Mucosa of descending colon (tissue), 3 donors: ENCODE results near the gene NCAPG. TPM values are rescaled to one million over a fixed set of nuclear protein-coding genes. Genes with fewer than 3 reads are reported as not detected.
"Not testable (repeated sequence)": the region's sequence is repeated elsewhere in the genome, so short reads cannot be mapped to it uniquely, and the experiment has no call there.

Experiments
- ATAC-seq: fragments of 200-7000 bp; cut with Tn5 transposase; one replicate; pipeline ENCODE4 v1.9.1; 2020; ENCODE audit warnings: mild to moderate bottlenecking, moderate library complexity
- DNase-seq, 3 donors: peaks; one replicate each; pipeline ENCODE4 v3.0.0-alpha.2; 2020
- H3K36me3 ChIP-seq: fragments of 200-600 bp; one replicate; pipeline ENCODE4 v1.8.0; 2021; ENCODE audit warnings: low read depth, mild to moderate bottlenecking
- H3K4me1 ChIP-seq: fragments of 200-600 bp; one replicate; pipeline ENCODE4 v1.8.0; 2021; ENCODE audit warnings: low read depth, mild to moderate bottlenecking
- H3K4me3 ChIP-seq: fragments of 200-600 bp; one replicate; pipeline ENCODE4 v1.8.0; 2021; ENCODE audit warnings: mild to moderate bottlenecking
- H3K9me3 ChIP-seq: fragments of 200-600 bp; one replicate; pipeline ENCODE4 v1.8.0; 2021; ENCODE audit warnings: mild to moderate bottlenecking
- intact Hi-C, 2 donors: fragments of 100-400 bp; cut with DNase I in 1 of 2; cut with micrococcal nuclease in 1 of 2; formaldehyde crosslinking; loops; one replicate each; pipeline versions ENCODE4 v1.11.0 to v1.11.1; 2022; cut with DNase I, micrococcal nuclease
- total RNA-seq, 3 donors: library from RNA; stranded (reverse); fragmentation: NEBNext Ultra II Directional in 2 of 3; extraction: Animal tissue kit (Norgen Biotek cat#: 25700) in 2 of 3; gene quantifications; one replicate each; pipeline versions ENCODE4 v1.2.1 to v1.2.4, GENCODE V29; 2021 to 2023
- TF ChIP-seq, protein P1 (sequence below): fragments of 200-600 bp; IDR thresholded peaks from one replicate; pipeline ENCODE4 v1.8.0; 2022; ENCODE audit warnings: antibody characterized with exemption, mild to moderate bottlenecking
- donor health status: DM: no; HTN: no; CAD: no; lungs with moderate emphysema.
- donor health status: DM: no; HTN: no; CAD: no.
- donor health status: DM: no; HTN: yes; CAD: no.

The NCAPG gene
- total RNA-seq, 3 donors from 2014 or later: 3.0 to 9.7 (median 3.4) TPM

DNA sequence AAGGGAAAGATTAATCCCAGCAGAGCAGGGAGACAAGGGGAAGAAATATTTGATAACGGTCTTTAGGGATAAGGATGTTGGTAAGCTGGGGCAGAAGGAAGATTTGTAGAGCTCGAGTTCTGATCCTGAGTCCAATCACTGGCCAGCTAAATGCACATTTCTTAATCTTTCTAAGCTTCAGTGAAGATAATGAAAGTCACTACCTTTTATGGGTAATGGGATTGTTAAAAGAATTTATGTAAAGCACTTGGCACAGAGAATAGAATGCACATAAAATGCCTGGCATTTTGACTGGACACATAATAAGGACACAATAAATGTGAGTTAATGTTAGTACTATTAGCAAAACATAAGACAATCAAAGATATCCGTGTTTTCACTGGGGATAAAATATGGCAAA is 43.3 kb downstream of the NCAPG start:
- Histone ChIP-seq H3K4me3 (no peak overlapping the region), H3K9me3 (no peaks in the 10 kb centered on the region), H3K4me1 (no peaks in the 10 kb centered on the region), H3K36me3 (no peaks in the 10 kb centered on the region)
- ATAC-seq: no peak
- intact Hi-C loops: no loop called here
- TF ChIP-seq, protein P1, sequence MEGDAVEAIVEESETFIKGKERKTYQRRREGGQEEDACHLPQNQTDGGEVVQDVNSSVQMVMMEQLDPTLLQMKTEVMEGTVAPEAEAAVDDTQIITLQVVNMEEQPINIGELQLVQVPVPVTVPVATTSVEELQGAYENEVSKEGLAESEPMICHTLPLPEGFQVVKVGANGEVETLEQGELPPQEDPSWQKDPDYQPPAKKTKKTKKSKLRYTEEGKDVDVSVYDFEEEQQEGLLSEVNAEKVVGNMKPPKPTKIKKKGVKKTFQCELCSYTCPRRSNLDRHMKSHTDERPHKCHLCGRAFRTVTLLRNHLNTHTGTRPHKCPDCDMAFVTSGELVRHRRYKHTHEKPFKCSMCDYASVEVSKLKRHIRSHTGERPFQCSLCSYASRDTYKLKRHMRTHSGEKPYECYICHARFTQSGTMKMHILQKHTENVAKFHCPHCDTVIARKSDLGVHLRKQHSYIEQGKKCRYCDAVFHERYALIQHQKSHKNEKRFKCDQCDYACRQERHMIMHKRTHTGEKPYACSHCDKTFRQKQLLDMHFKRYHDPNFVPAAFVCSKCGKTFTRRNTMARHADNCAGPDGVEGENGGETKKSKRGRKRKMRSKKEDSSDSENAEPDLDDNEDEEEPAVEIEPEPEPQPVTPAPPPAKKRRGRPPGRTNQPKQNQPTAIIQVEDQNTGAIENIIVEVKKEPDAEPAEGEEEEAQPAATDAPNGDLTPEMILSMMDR: no peak
- no peak for DNase-seq

DNA sequence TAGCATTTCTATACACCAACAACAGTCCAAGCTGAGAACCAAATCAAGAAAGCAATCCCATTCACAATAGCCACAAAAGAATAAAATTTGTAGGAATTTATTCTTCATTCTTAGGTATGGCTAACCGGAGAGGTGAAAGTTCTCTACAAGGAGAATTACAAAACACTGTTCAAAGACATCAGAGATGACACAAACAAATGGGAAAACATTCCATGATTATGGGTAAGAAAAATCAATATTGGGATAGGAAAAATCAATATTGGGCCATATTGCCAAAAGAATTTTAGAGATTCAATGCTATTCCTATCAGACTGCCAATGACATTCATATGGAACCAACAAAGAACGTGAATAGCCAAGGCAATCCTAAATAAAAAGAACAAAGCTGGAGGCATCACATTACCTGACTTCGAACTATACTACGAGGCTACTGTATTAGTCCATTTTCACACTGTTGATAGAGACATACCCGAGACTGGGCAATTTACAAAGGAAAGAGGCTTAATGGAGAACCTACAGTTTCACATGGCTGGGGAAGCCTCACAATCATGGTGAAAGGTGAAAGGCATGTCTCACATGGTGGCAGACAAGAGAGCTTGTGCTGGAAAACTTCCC is 49.1 kb downstream of the NCAPG start:
- TF ChIP-seq, protein P1: no peak
- no peak for DNase-seq
- no peak overlapping the region for H3K4me3 ChIP-seq
- no peaks in the 10 kb centered on the region for H3K36me3 ChIP-seq
- peaks cover 2% of the 10 kb centered on the region for H3K9me3 ChIP-seq
- intact Hi-C loops: no loop called here
- no peaks in the 10 kb centered on the region for H3K4me1 ChIP-seq
- ATAC-seq: no peak

DNA sequence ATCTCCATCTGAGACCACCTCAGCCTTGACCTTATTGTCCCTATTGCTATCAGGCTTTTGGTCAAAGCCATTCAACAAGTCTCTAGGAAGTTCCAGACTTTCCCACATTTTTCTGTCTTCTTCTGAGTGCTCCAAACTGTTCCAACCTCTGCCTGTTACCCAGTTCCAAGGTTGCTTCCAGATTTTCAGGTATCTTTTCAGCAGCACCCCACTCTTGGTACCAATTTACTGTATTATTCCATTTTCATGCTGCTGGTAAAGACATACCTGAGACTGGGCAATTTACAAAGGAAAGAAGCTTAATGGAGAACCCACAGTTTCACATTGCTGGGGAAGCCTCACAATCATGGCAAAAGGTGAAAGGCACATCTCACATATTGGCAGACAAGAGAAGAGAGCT is 51.1 kb downstream of the NCAPG start:
- H3K36me3 ChIP-seq, intact Hi-C loops, H3K9me3 ChIP-seq, H3K4me3 ChIP-seq, ATAC-seq, DNase-seq, H3K4me1 ChIP-seq: not testable (repeated sequence)

DNA sequence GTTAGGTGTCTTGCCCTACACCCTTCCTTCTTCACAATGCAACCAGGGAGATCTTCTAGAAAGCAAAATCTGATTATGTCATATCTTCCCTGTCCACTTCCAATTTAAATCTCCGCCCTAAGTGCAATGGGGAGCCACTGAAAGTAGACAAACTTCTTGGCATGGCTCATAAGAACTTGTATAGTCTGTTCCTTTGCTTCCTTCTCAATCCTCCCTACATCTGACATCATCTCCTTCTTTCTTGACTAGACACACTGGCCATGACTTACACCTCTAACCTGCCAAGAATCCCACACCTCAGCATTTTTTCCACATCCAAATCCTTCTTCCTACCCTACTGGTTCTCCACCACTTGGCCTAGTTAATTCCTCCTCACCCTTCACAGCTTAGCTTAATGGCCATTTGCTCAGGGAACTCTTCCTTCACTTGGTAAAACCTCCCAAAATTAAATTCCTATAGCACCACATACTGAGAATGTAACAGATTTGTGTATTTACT is 55.1 kb downstream of the NCAPG start:
- Histone ChIP-seq H3K4me1 (no peaks in the 10 kb centered on the region), H3K9me3 (peaks cover 2% of the 10 kb centered on the region), H3K4me3 (no peak overlapping the region), H3K36me3 (no peaks in the 10 kb centered on the region)
- no peak for ATAC-seq
- TF ChIP-seq, protein P1: no peak
- intact Hi-C loops: no loop called here
- DNase-seq: no peak

DNA sequence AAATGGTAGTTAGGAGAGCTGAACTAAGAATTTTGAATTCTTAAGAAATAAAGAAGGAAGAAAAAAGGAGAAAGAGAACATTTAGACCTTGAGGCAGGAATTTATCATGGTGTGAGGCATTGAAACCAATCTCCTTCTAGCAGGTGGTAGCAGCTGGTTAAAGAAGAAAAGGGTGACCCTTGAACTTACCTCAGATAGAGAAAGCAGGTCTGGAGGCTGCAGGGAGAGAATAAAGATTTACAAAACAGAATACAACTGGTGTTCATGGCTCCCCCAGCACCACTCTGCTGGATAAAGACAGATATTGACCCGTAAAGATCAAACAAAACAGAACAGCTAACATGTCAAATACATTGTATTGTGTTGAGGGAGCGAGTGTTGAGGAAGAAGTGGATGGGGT is 56.0 kb downstream of the NCAPG start:
- Histone ChIP-seq H3K36me3 (no peaks in the 10 kb centered on the region), H3K4me1 (no peaks in the 10 kb centered on the region), H3K9me3 (peaks cover 2% of the 10 kb centered on the region), H3K4me3 (no peak overlapping the region)
- ATAC-seq (no peak), DNase-seq (no peak)
- TF ChIP-seq, protein P1: no peak
- intact Hi-C loops: no loop called here

DNA sequence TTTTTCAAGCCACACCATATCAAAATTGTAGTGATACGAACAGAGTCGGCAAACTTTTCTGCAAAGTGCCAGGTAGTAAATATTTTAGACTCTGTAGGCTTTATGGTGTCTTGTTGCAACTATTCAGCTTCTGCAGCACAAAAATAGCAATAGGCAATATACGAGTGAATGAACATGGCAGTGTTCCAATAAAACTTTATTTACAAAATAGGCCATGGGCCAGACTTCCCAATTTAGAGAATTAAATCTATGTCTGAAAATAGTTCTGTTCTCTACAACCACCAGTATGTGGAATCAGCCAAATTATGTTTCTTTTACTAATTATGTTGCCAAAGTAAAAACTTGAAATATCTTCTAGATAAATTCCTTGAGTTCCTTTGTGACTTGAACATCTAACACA is 56.5 kb downstream of the NCAPG start:
- peaks cover under 1% of the 10 kb centered on the region for H3K9me3 ChIP-seq
- no peak overlapping the region for H3K4me3 ChIP-seq
- ATAC-seq (no peak), DNase-seq (no peak)
- H3K4me1 ChIP-seq: no peaks in the 10 kb centered on the region
- TF ChIP-seq, protein P1: no peak
- intact Hi-C loops: no loop called here
- no peaks in the 10 kb centered on the region for H3K36me3 ChIP-seq
